Measurements from ENCODE around the gene ENTPD2.

The ENTPD2 gene

DNA sequence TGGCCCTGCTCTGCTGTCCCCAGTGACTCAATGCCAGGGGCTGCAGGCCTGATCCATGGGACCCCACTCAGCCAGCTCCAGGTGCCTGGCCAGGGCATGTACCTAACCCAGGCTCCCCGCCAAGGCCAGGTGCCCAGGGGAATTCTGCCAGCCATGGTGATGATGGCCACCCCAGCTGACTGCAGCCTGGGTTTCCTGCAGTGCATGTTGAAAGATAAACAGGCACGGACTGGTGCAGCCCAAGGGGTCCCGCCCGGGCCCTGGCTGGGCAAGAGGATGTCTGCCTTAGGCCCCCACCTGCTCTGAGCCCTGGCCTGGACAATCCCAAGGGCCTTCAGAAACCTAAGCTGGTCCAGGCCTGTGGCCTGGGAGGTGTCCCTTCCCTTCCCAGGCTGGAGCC is 27.0 kb downstream of the ENTPD2 start:
- TF ChIP-seq, protein P1, sequence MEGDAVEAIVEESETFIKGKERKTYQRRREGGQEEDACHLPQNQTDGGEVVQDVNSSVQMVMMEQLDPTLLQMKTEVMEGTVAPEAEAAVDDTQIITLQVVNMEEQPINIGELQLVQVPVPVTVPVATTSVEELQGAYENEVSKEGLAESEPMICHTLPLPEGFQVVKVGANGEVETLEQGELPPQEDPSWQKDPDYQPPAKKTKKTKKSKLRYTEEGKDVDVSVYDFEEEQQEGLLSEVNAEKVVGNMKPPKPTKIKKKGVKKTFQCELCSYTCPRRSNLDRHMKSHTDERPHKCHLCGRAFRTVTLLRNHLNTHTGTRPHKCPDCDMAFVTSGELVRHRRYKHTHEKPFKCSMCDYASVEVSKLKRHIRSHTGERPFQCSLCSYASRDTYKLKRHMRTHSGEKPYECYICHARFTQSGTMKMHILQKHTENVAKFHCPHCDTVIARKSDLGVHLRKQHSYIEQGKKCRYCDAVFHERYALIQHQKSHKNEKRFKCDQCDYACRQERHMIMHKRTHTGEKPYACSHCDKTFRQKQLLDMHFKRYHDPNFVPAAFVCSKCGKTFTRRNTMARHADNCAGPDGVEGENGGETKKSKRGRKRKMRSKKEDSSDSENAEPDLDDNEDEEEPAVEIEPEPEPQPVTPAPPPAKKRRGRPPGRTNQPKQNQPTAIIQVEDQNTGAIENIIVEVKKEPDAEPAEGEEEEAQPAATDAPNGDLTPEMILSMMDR (IDR thresholded peaks at IDR 0.05; ENCODE audit: low read depth, low read length) = no peak
- in situ Hi-C loops (cut with HindIII; ENCODE audit: low sequenced_read_pairs) = loop anchor here (25.0 kb wide), 1 partner anchor 90 kb away; the partner anchor contains the start of genes C8G and FBXW5
- no peak overlapping the region for H3K4me3 ChIP-seq (ENCODE audit: low read depth, low read length)
- no peak for DNase-seq (ENCODE audit: low read depth, low spot score)

DNA sequence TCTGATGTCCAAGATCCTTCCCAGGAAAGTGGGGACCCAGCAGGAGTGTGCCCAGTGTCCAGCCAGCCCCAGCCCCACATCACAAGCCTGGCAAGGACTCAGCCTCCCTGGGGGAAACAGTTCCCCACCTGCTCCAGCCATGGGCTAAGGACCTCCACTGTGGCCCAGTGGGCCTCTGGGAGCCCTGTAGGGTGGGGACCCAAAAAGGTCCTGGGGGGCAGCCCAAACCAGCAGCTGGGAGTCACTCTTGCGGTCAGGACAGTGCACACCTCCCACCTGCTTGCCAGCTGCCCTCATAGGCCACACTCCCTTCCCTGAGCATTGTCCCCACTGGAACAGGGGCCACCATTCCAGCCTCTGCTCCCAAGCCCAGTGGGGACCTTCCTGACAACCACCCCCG is 27.5 kb downstream of the ENTPD2 start:
- in situ Hi-C loops (cut with HindIII; ENCODE audit: low sequenced_read_pairs) = loop anchor here (25.0 kb wide), 1 partner anchor 89 kb away; the partner anchor contains the start of genes C8G and FBXW5
- H3K4me3 ChIP-seq (ENCODE audit: low read depth, low read length) = no peak overlapping the region
- DNase-seq (ENCODE audit: low read depth, low spot score) = no peak
- TF ChIP-seq, protein P1 (IDR thresholded peaks at IDR 0.05; ENCODE audit: low read depth, low read length) = no peak

DNA sequence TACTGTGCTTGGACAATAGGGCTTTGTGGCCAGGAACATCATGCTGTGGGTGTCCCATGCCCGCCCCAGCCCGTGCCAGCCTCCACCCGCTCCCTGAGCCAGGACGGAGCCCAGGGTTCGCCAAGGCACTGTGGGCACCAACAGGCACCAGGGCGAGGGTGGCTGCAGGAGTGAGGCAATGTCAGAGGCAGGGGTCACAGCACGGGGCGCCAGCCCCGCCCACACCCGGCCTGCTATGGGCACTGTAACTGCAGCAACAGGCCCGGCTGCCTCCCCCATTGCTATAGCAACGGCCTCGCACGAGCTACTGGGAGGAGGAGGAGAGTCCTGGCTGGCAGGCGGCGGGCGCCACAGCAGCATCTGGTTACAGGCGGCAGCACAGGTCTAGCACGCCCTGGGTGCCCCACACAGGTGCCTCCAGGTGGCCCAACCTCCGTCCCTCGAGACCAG is 28.3 kb downstream of the ENTPD2 start:
- no peak overlapping the region for H3K4me3 ChIP-seq (ENCODE audit: low read depth, low read length)
- in situ Hi-C loops (cut with HindIII; ENCODE audit: low sequenced_read_pairs) = loop anchor here (25.0 kb wide), 1 partner anchor 88 kb away; the partner anchor contains the start of genes C8G and FBXW5
- TF ChIP-seq, protein P1 (IDR thresholded peaks at IDR 0.05; ENCODE audit: low read depth, low read length) = no peak
- no peak for DNase-seq (ENCODE audit: low read depth, low spot score)

DNA sequence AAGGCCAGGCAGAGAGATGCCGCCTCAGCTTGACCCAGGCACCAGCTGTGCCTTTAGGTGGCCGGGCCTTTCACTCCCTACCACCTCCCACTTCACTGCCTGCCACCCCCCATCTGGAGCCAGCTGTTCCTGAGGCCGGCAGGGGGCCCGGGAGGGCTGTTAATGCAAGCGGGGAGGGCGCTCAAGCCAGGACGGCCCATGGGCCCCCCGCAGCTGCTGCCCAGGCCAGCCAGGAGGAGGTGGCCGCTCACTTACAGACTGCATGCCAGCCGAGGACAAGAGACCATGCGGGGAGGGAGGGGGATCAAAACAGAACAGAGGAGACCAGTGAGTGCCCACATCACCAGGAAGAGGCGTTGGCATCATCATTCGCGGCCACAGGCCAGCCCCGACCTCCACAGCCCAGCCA is 30.3 kb downstream of the ENTPD2 start:
- TF ChIP-seq, protein P1 (IDR thresholded peaks at IDR 0.05; ENCODE audit: low read depth, low read length) = no peak
- no peak for DNase-seq (ENCODE audit: low read depth, low spot score)
- in situ Hi-C loops (cut with HindIII; ENCODE audit: low sequenced_read_pairs) = no loop called here
- no peak overlapping the region for H3K4me3 ChIP-seq (ENCODE audit: low read depth, low read length)

DNA sequence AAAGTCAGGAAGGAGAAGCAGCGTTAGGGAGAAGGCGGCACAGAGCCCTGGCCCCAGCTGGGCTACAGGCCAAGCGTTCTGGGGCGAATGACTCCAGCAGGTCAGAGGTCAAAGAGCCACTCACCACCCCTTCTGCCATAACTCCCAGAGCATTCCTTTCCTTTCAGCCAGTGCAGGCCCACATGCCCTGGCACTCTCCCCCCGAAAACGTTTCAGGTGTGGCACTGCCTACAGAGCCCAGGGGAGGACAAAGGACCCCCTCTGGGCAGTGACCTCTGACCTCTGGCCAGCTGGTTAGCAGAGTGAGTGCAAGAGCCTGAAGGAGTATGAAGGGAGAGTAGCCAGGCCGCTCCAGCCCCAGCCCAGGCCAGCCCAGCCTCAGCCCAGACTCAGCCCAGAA is 30.7 kb downstream of the ENTPD2 start:
- TF ChIP-seq, protein P1 (IDR thresholded peaks at IDR 0.05; ENCODE audit: low read depth, low read length) = no peak
- DNase-seq (ENCODE audit: low read depth, low spot score) = no peak
- H3K4me3 ChIP-seq (ENCODE audit: low read depth, low read length) = no peak overlapping the region
- in situ Hi-C loops (cut with HindIII; ENCODE audit: low sequenced_read_pairs) = no loop called here

DNA sequence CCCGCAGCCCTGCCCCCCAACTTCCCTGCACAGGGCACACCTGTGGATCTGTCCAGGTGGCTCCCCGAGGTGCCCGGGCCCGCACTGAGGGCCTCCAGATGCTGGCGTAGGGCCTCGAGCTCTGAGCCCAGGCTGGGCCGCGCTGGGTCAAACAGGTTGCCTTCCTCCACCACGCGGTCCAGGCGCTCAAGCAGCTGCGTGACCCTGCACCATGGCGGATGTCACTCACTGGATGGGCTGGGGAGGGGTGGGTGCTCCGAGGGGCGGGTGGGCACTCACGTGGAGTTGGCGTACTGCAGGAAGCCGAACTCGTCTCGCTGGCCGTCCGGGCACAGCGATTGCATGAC is 31.2 kb downstream of the ENTPD2 start:
- in situ Hi-C loops (cut with HindIII; ENCODE audit: low sequenced_read_pairs) = no loop called here
- no peak overlapping the region for H3K4me3 ChIP-seq (ENCODE audit: low read depth, low read length)
- TF ChIP-seq, protein P1 (IDR thresholded peaks at IDR 0.05; ENCODE audit: low read depth, low read length) = no peak
- DNase-seq (ENCODE audit: low read depth, low spot score) = no peak
